Type B pancreatic cell (in vitro differentiated cells): Measurements from ENCODE around the gene GLG1. TPM values are rescaled to one million over a fixed set of nuclear protein-coding genes. Genes with fewer than 3 reads are reported as not detected.

Experiments
- DNase-seq: peaks from one replicate; pipeline ENCODE4 v3.0.0; 2021; ENCODE audit warnings: mixed read lengths; ENCODE audit not compliant: unreplicated experiment; ENCODE audit errors: extremely low spot score
- H3K27ac Mint-ChIP-seq: 2 replicates; pipeline ENCODE4 v1.8.0; 2021; ENCODE audit warnings: mild to moderate bottlenecking, mixed read lengths
- H3K27me3 Mint-ChIP-seq: 2 replicates; pipeline ENCODE4 v1.8.0; 2021; ENCODE audit warnings: mixed read lengths
- H3K36me3 Mint-ChIP-seq: 2 replicates; pipeline ENCODE4 v1.8.0; 2021; ENCODE audit warnings: mixed read lengths
- H3K4me1 Mint-ChIP-seq: one replicate; pipeline ENCODE4 v1.8.0; 2021; ENCODE audit warnings: mixed read lengths; ENCODE audit not compliant: unreplicated experiment
- H3K4me3 Mint-ChIP-seq: 2 replicates; pipeline ENCODE4 v1.8.0; 2021; ENCODE audit warnings: mild to moderate bottlenecking, mixed read lengths
- H3K9me3 Mint-ChIP-seq: 2 replicates; pipeline ENCODE4 v1.8.0; 2021; ENCODE audit warnings: mixed read lengths
- CTCF ChIP-seq: fragments of 200-600 bp; sonication (generic); conservative IDR thresholded peaks from 2 replicates; pipeline ENCODE4 v1.5.0; 2021; ENCODE audit warnings: antibody characterized with exemption, mild to moderate bottlenecking
- total RNA-seq: library from RNA; stranded (reverse); gene quantifications from 2 replicates; pipeline ENCODE4 v1.2.1, GENCODE V29; 2021; ENCODE audit warnings: low replicate concordance

Gene GLG1
- total RNA-seq, 1 donor from 2014 or later = 144 TPM

DNA sequence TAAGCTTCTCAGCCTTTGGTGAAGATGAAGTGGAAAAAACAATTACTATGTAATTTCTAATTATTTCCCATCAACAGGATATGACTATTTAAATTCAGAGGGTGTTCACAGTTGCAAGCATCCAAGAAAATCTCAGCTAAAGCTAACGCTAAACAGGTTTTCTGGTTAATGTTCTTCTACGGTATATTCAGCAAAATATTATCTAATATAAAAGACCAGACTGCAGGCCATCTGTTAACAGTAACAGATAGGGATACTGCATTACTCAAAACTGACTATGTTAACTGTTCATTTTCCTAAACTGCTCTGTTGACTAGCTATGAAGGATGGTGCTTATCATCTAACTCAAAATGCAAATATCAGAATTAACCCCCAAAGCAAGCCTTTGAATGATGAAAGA lies 32.8 kb downstream of the GLG1 start:
- TF ChIP-seq CTCF = no peak
- H3K36me3 Mint-ChIP-seq = peaks cover 8% of the 10 kb centered on the region
- H3K4me1 Mint-ChIP-seq = peaks cover 36% of the 10 kb centered on the region
- H3K9me3 Mint-ChIP-seq = no peaks in the 10 kb centered on the region
- H3K4me3 Mint-ChIP-seq = no peak overlapping the region
- peak overlapping the region; percentile 48 for H3K27ac Mint-ChIP-seq
- H3K27me3 Mint-ChIP-seq = no peaks in the 10 kb centered on the region
- no peak for DNase-seq

- H3K27me3 Mint-ChIP-seq = no peaks in the 10 kb centered on the region
- peaks cover 8% of the 10 kb centered on the region for H3K36me3 Mint-ChIP-seq
- no peaks in the 10 kb centered on the region for H3K9me3 Mint-ChIP-seq
- peak overlapping the region; percentile 48 for H3K27ac Mint-ChIP-seq
- no peak for TF ChIP-seq CTCF
- no peak overlapping the region for H3K4me3 Mint-ChIP-seq
- DNase-seq = no peak
- peaks cover 32% of the 10 kb centered on the region for H3K4me1 Mint-ChIP-seq
These were observed 33.3 kb downstream of the GLG1 start for GRCh38 chr16:74573622-74574021.

- no peak for DNase-seq
- peaks cover 28% of the 10 kb centered on the region for H3K4me1 Mint-ChIP-seq
- no peak overlapping the region for H3K27ac Mint-ChIP-seq
- no peaks in the 10 kb centered on the region for H3K27me3 Mint-ChIP-seq
- no peak overlapping the region for H3K4me3 Mint-ChIP-seq
- H3K36me3 Mint-ChIP-seq = peaks cover 2% of the 10 kb centered on the region
- no peaks in the 10 kb centered on the region for H3K9me3 Mint-ChIP-seq
- TF ChIP-seq CTCF = no peak
These were observed 36.3 kb downstream of the GLG1 start for GRCh38 chr16:74570412-74571301.

GRCh38 chr16:74568961-74569631 lies 37.8 kb downstream of the GLG1 start:
- H3K4me3 Mint-ChIP-seq = no peak overlapping the region
- no peak for DNase-seq
- H3K36me3 Mint-ChIP-seq = no peaks in the 10 kb centered on the region
- H3K27me3 Mint-ChIP-seq = no peaks in the 10 kb centered on the region
- H3K4me1 Mint-ChIP-seq = peaks cover 29% of the 10 kb centered on the region
- no peak overlapping the region for H3K27ac Mint-ChIP-seq
- no peak for TF ChIP-seq CTCF
- H3K9me3 Mint-ChIP-seq = no peaks in the 10 kb centered on the region

DNA sequence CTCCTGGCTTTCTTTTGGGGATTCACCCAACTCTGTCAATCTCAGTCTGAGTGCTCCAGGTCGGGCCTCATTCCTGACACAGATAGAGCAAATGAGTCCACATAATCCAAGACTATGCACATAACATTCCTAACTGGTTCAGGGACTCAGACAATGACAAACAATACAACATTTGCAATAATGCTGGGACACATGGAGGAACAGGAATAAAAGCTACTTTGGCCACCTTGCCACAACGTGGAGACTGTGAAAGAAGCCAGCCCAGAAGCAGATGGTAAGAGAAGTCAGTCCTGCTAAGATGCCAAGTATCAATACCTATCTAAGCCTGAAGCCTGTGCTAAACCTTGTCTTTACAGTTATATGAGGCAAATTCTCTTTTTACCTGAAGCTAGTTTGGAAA lies 39.0 kb downstream of the GLG1 start:
- TF ChIP-seq CTCF = no peak
- H3K4me3 Mint-ChIP-seq = no peak overlapping the region
- no peak for DNase-seq
- no peaks in the 10 kb centered on the region for H3K27me3 Mint-ChIP-seq
- peaks cover 24% of the 10 kb centered on the region for H3K4me1 Mint-ChIP-seq
- no peaks in the 10 kb centered on the region for H3K36me3 Mint-ChIP-seq
- no peaks in the 10 kb centered on the region for H3K9me3 Mint-ChIP-seq
- no peak overlapping the region for H3K27ac Mint-ChIP-seq
